Vagina (tissue), 2 donors: ENCODE results near the gene SCN4B.

Experiments used
- CTCF ChIP-seq, 3 experiments: fragments of 450-650 bp in 2 of 3; fragments of 200-600 bp in 1 of 3; sonication (generic) in 1 of 3; IDR thresholded peaks; one replicate each; pipeline ENCODE4 v1.5.1; 2017 to 2019; ENCODE audit warnings: antibody characterized with exemption in 3 of 3, mild to moderate bottlenecking in 2 of 3, moderate library complexity in 2 of 3
- POLR2A ChIP-seq, 2 donors: fragments of 450-650 bp; IDR thresholded peaks; one replicate each; pipeline ENCODE4 v1.6.1; 2017; ENCODE audit warnings: antibody characterized with exemption in 2 of 2, mild to moderate bottlenecking in 2 of 2, moderate library complexity in 2 of 2
- POLR2AphosphoS5 ChIP-seq, 2 donors: sonication (generic); formaldehyde crosslinking; IDR thresholded peaks; one replicate each; pipeline ENCODE4 v1.9.0; 2017; ENCODE audit warnings: antibody characterized with exemption in 2 of 2, mild to moderate bottlenecking in 2 of 2, low read depth in 1 of 2; ENCODE audit not compliant: insufficient read depth in 1 of 2

GRCh38 chr11:118145285-118146227 is 7.1 kb downstream of the SCN4B start:
- TF ChIP-seq CTCF (IDR thresholded peaks at IDR 0.05) (peak; percentile 89 to 98 (median 94)), POLR2A (IDR thresholded peaks at IDR 0.05) (no peak), POLR2AphosphoS5 (IDR thresholded peaks at IDR 0.05; ENCODE audit: insufficient read depth in 1 of 2, low read depth in 1 of 2) (peak; percentile 61 to 76)
